CD4-positive, alpha-beta T cell (primary cell): ENCODE results near the gene CACHD1. TPM values are rescaled to one million over a fixed set of nuclear protein-coding genes. Genes with fewer than 3 reads are reported as not detected.

ENCODE experiments used
- ATAC-seq: fragments of 200-7000 bp; cut with Tn5 transposase; one replicate; pipeline ENCODE4 v1.10.0; 2022; ENCODE audit warnings: mild to moderate bottlenecking; ENCODE audit not compliant: poor library complexity
- CTCF ChIA-PET: fragments of 350-600 bp; sonication (Branson Sonifier 250); formaldehyde crosslinking; loops from one replicate; lab custom pipeline; 2021; ENCODE audit warnings: antibody characterized with exemption, inconsistent platforms; lab: Charles Lee
- POLR2A ChIA-PET: fragments of 350-600 bp; sonication (Branson Sonifier 250); formaldehyde crosslinking; loops from one replicate; lab custom pipeline; 2021; ENCODE audit warnings: antibody characterized with exemption, inconsistent platforms; lab: Charles Lee
- DNase-seq, 14 experiments: peaks; one replicate each; pipeline ENCODE4 v3.0.0-alpha.2; 2013 to 2020; ENCODE audit warnings: mixed read lengths in 2 of 14
- H3K27ac ChIP-seq, 2 donors: one replicate each; pipeline versions ENCODE4 v1.5.1 to v1.7.0; 2013; ENCODE audit warnings: low read length in 2 of 2, low read depth in 1 of 2, mild to moderate bottlenecking in 1 of 2
- H3K27me3 ChIP-seq, 2 experiments: 1 replicate in 1 of 2; 2 replicates in 1 of 2; pipeline versions ENCODE4 v1.6.1 to v1.7.0; 2013; ENCODE audit warnings: low read length in 2 of 2, control low read depth in 1 of 2, mild to moderate bottlenecking in 1 of 2, moderate library complexity in 1 of 2; ENCODE audit not compliant: insufficient read depth in 2 of 2, control insufficient read depth in 1 of 2
- H3K36me3 ChIP-seq: one replicate; pipeline ENCODE4 v1.6.1; 2013; ENCODE audit warnings: low read length, control low read depth; ENCODE audit not compliant: insufficient read depth
- H3K4me1 ChIP-seq: one replicate; pipeline ENCODE4 v1.6.1; 2013; ENCODE audit warnings: low read length, control low read depth; ENCODE audit not compliant: insufficient read depth
- H3K4me3 ChIP-seq: one replicate; pipeline ENCODE4 v1.5.1; 2013; ENCODE audit warnings: mild to moderate bottlenecking, low read length, moderate library complexity
- H3K9me3 ChIP-seq, 2 experiments: 1 replicate in 1 of 2; 2 replicates in 1 of 2; pipeline versions ENCODE4 v1.6.1 to v1.7.0; 2013; ENCODE audit warnings: low read length in 2 of 2, mild to moderate bottlenecking in 2 of 2, control low read depth in 1 of 2, moderate library complexity in 1 of 2; ENCODE audit not compliant: control insufficient read depth in 1 of 2, insufficient read depth in 1 of 2
- H3K27ac Mint-ChIP-seq: one replicate; pipeline ENCODE4 v1.8.0; 2020; ENCODE audit warnings: mixed read lengths
- H3K27me3 Mint-ChIP-seq: one replicate; pipeline ENCODE4 v1.8.0; 2021; ENCODE audit warnings: mixed read lengths
- H3K36me3 Mint-ChIP-seq: one replicate; pipeline ENCODE4 v1.8.0; 2021; ENCODE audit warnings: low read depth, mixed read lengths
- H3K4me1 Mint-ChIP-seq: one replicate; pipeline ENCODE4 v1.8.0; 2021; ENCODE audit warnings: low read depth, mixed read lengths
- H3K4me3 Mint-ChIP-seq: one replicate; pipeline ENCODE4 v1.8.0; 2020; ENCODE audit warnings: mild to moderate bottlenecking, mixed read lengths
- H3K9me3 Mint-ChIP-seq: one replicate; pipeline ENCODE4 v1.8.0; 2020; ENCODE audit warnings: mixed read lengths
- intact Hi-C, 2 experiments: fragments of 100-400 bp; cut with DNase I in 1 of 2; cut with micrococcal nuclease in 1 of 2; formaldehyde crosslinking; loops; one replicate each; pipeline versions ENCODE4 v1.15.1 to v1.9.0; 2023 to 2025; cut with DNase I, micrococcal nuclease
- total RNA-seq, 174 experiments: library from RNA in 2 of 174; stranded (reverse) in 2 of 174; gene quantifications; one replicate each; pipeline ENCODE4 v1.2.3 and lab custom pipeline; 2021 to 2026
- TF ChIP-seq, protein P1 (sequence below): fragments of 200-600 bp; IDR thresholded peaks from one replicate; pipeline ENCODE4 v1.8.0; 2022; ENCODE audit warnings: antibody characterized with exemption, mild to moderate bottlenecking

CACHD1 gene
- total RNA-seq, 2 experiments from 2014 or later: 6.2 to 7.1 TPM

DNA sequence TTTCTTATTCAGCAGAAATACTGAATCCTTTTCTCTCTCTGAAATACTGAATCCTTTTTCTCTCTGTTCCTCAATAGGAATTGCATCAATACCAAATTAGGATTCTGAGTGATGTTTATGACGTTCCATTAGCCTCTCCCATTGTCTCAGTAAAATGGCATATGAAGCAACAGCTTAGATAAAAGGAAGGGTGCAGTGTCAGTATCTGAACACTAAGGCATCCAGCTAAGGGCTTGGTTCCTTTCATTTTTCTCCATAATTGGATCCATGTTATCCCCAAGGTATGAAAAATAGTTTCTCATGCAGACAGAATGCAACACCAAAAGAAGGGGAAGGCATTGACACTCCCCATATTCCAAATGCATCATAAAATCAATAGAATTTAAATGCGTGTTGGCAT lies 213.5 kb downstream of the CACHD1 start:
- H3K4me1 Mint-ChIP-seq: no peaks in the 10 kb centered on the region
- ATAC-seq (no peak), DNase-seq (no peak)
- Histone ChIP-seq H3K4me3 (no peak overlapping the region), H3K27ac (no peak overlapping the region), H3K9me3 (no peaks in the 10 kb centered on the region), H3K27me3 (no peaks in the 10 kb centered on the region), H3K36me3 (no peaks in the 10 kb centered on the region), H3K4me1 (no peaks in the 10 kb centered on the region)
- no peaks in the 10 kb centered on the region for H3K9me3 Mint-ChIP-seq
- no peak overlapping the region for H3K27ac Mint-ChIP-seq
- CTCF ChIA-PET: interaction anchor here (1.6 kb wide), 1 partner anchor 141 kb away, joined by 4 read pairs; no protein-coding TSS in a partner anchor
- POLR2A ChIA-PET: no interaction called here
- peaks cover 32% of the 10 kb centered on the region for H3K36me3 Mint-ChIP-seq
- H3K4me3 Mint-ChIP-seq: no peak overlapping the region
- TF ChIP-seq, protein P1, sequence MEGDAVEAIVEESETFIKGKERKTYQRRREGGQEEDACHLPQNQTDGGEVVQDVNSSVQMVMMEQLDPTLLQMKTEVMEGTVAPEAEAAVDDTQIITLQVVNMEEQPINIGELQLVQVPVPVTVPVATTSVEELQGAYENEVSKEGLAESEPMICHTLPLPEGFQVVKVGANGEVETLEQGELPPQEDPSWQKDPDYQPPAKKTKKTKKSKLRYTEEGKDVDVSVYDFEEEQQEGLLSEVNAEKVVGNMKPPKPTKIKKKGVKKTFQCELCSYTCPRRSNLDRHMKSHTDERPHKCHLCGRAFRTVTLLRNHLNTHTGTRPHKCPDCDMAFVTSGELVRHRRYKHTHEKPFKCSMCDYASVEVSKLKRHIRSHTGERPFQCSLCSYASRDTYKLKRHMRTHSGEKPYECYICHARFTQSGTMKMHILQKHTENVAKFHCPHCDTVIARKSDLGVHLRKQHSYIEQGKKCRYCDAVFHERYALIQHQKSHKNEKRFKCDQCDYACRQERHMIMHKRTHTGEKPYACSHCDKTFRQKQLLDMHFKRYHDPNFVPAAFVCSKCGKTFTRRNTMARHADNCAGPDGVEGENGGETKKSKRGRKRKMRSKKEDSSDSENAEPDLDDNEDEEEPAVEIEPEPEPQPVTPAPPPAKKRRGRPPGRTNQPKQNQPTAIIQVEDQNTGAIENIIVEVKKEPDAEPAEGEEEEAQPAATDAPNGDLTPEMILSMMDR: no peak
- intact Hi-C loops: no loop called here
- no peaks in the 10 kb centered on the region for H3K27me3 Mint-ChIP-seq

DNA sequence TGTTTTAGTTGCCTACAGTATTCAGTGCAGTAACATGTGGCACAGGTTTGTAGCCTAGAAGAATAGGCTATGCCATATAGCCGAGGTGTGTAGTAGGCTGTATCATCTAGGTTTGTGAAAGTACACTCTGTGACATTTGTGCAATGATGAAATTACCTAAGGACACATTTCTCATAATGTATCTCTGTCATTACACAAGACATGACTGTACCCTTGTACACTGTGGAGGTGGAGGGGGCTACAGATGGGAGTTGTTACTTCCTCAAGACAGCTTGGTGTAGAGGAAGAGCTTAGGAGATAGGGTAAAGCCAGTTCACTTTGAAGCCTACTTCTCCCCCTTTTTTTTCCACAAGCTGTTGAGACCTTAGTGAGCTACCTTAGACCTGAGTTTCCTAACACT lies 215.3 kb downstream of the CACHD1 start:
- POLR2A ChIA-PET: no interaction called here
- H3K4me1 ChIP-seq: no peaks in the 10 kb centered on the region

DNA sequence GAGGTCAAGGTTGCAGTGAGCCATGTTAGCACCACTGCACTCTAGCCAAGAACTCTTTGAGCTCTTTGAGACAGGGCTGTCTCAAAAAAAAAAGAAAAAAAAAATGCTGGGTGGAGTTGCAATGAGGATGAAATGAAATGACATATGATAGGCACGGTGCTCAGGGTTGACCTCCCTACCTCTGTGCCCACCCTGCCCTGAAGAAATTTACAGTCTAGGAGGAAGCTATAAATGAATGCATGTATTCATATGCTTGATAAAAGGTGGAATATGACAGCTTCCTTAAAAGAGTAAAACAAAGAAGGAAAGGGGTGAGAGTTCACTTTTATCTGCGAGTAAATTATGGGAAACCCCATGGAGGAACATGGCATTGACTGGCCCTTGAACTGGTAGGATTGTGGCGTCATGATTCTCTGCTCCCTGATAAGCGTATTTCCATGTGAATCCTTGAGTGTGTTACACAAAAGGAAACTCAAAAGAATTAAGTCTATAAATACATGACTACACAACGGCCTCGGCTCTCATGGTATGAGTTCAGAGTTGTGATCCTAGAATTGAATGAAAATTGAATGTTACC lies 215.9 kb downstream of the CACHD1 start:
- H3K27ac Mint-ChIP-seq: no peak overlapping the region
- Histone ChIP-seq H3K4me1 (no peaks in the 10 kb centered on the region), H3K36me3 (no peaks in the 10 kb centered on the region), H3K4me3 (no peak overlapping the region), H3K27me3 (no peaks in the 10 kb centered on the region), H3K27ac (no peak overlapping the region), H3K9me3 (no peaks in the 10 kb centered on the region)
- H3K9me3 Mint-ChIP-seq: no peaks in the 10 kb centered on the region
- ATAC-seq: no peak
- DNase-seq: no peak
- TF ChIP-seq, protein P1: no peak
- H3K36me3 Mint-ChIP-seq: peaks cover 20% of the 10 kb centered on the region
- CTCF ChIA-PET: interaction anchor here (1.5 kb wide), 1 partner anchor 10 kb away, joined by 4 read pairs; no protein-coding TSS in a partner anchor
- no peak overlapping the region for H3K4me3 Mint-ChIP-seq
- POLR2A ChIA-PET: no interaction called here
- intact Hi-C loops: loop anchor here (1.0 to 5.0 kb wide), 5 partner anchors 138 to 1001 kb away; no protein-coding TSS in a partner anchor
- no peaks in the 10 kb centered on the region for H3K27me3 Mint-ChIP-seq
- H3K4me1 Mint-ChIP-seq: no peaks in the 10 kb centered on the region

More for the DNA sequence above, 215.3 kb downstream of the CACHD1 start:
- Histone ChIP-seq H3K27ac (no peak overlapping the region), H3K27me3 (no peaks in the 10 kb centered on the region), H3K4me3 (no peak overlapping the region), H3K9me3 (no peaks in the 10 kb centered on the region), H3K36me3 (no peaks in the 10 kb centered on the region)
- Mint-ChIP-seq H3K4me1 (no peaks in the 10 kb centered on the region), H3K27ac (no peak overlapping the region), H3K36me3 (peaks cover 24% of the 10 kb centered on the region), H3K27me3 (no peaks in the 10 kb centered on the region), H3K9me3 (no peaks in the 10 kb centered on the region), H3K4me3 (no peak overlapping the region)
- intact Hi-C loops: loop anchor here in 1 of 2 experiments (5.0 kb wide), 2 partner anchors 392 to 1002 kb away; no protein-coding TSS in a partner anchor
- DNase-seq (no peak), ATAC-seq (no peak)
- TF ChIP-seq, protein P1: no peak
- CTCF ChIA-PET: interaction anchor here (1.5 kb wide), 1 partner anchor 10 kb away, joined by 4 read pairs; no protein-coding TSS in a partner anchor
